NCI-H187 (cell line): Measurements from ENCODE around the gene CYP19A1.

Experiments
- DNase-seq, 2 experiments: peaks; one replicate each; lab custom pipeline; 2025; lab: John Stamatoyannopoulos, UW

The CYP19A1 gene

GRCh38 chr15:51338496-51338895, at the start of gene CYP19A1:
CYP19A1 (minus strand) TSS chr15:51338596; CDS start chr15:51242912, 95,684 bp downstream.
- no peak for DNase-seq

- DNase-seq: no peak
Observed at GRCh38 chr15:51387699-51388041, 49.3 kb upstream of the CYP19A1 start.

DNA sequence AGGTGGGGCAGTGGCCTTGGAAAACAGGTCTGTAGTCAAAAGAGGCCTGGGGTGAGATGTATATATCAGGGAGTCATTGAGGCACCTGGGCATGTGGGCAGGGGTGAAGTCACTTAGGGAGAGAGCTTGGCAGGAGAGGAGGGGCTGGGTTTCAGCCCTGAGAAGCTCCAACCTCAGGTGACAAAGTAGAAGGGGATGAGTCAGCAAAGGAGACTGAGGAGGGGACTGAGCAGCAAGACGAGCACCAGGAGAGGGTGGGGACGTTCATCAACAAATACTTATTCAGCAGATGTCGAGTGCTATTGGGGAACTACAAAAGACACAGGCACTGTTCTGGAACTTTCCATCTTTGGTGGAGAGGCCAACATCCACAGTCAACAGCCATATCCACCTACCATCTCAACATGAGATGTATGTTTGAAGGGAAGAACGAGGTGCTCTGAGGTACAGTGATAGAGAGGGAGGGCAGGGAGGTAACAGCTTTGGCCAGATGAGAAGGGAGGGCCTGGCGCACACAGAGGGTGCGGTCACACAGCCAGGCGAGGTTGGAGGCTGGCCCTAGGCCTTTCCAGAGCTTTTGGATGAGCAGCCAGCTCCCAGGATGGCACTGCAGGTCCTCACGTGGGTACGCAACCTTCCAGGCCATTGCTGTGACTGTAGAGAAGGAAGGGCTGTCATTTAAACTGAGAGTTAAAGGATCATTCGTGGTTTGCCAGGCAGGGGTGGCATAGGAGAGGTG, 48.7 kb upstream of the CYP19A1 start:
- DNase-seq: no peak

- no peak for DNase-seq
Observed at GRCh38 chr15:51386486-51386885, 48.1 kb upstream of the CYP19A1 start.

GRCh38 chr15:51386029-51386428, 47.6 kb upstream of the CYP19A1 start:
- DNase-seq: no peak

- no peak for DNase-seq
Observed at GRCh38 chr15:51382787-51383186, 44.4 kb upstream of the CYP19A1 start.

DNA sequence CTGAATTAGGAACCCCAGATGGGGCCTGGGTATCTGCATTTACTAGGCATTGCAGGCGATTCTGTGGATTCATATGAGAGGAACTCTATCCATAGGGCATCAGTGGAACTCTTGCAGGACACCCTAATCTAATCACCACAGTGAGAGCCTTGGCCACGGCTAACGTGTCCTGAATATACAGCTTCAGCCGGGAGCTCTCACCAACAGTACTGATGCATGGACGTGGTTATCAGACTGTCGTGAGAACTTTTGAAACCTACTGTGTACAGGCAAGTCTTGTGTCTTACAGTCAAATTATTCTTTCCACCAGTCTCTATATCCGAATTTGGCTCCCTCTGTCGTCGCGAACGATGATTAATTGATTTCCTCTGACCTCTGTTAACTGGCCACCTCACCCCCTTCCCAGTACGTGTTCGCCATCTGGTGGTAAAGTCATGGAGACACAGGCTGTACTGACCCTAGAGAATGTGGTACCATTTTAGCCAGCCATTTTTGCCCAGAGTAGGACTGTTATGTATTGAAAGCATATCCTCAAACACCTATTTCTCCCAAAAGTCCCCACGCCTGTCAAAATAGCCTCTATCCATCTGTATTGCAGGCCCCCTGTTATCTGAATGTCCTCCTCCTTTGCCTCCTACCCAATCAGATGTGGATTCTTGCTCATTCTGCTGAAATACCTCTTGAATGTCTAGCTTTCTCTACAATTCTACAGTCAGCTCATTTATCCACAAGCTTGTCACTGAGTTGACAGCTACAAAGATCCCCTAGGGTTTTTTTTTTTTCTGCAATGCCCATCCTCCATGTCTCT, 42.8 kb upstream of the CYP19A1 start:
- no peak for DNase-seq

DNA sequence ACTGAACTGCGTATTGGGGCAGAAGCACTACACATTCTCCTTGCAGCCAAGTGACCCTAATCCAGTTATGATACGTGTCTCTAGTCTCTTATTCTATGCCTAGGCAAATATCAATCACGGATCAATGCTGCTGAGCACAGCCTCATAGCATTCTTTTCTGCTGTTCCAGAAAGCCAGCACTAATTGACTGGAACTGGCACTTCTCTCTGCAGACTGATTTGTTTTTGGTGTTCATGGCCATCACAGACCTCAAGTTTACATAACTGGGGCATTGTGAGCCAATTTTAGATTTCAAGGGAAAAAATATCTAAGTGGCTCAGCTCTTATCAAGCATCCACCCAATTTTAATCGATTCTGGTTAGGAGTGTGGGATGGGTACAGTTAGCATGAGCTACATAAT, 41.0 kb upstream of the CYP19A1 start:
- no peak for DNase-seq

DNA sequence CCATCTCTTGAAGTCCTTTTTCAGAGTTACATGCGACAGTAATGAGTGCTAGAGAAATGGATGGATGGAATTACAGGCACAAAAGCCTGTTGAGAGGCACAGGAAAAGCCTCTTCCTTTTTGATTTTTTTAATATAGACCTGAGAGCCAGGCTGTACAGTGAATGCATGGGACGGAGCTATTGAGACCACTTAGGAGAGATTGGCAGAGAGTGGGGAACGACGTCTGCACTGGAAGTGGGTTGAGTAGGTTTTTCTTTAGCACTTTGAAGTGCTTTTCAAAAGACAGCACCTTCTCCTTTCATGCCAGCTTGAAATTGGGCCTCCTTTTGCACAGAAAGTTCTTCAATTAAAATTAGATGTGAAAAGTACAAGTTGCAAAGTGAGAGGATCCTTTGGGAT, 40.0 kb upstream of the CYP19A1 start:
- no peak for DNase-seq

GRCh38 chr15:51377038-51377786, 38.8 kb upstream of the CYP19A1 start:
- DNase-seq: no peak

DNA sequence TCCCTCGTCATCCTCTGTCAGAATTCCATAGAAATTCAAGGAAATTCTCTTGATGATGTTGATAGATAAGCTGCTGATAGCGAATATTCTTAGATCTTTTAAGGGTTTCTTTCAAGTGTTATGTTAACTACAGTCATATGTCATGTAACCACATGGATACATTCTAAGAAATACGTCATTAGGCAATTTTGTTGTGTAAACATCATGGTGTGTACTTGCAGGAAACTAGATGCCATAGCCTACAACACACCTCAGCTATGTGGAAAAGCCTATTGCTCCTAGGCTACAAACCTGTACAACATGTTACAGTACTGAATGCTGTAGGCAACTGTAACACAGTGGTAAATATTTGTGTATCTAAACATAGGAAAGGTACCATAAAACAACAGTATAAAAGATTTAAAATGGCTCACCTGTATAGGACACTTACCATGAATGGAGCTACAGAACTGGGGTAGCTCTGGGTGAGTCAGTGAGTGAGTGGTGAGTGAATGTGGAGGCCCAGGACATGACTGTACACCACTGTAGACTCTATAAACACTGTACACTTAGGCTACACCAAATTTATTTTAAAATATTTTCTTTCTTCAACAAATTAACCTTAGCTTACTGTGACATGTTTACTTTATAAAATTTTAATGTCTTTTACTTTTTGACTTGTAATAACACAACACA, 37.7 kb upstream of the CYP19A1 start:
- DNase-seq: no peak

DNA sequence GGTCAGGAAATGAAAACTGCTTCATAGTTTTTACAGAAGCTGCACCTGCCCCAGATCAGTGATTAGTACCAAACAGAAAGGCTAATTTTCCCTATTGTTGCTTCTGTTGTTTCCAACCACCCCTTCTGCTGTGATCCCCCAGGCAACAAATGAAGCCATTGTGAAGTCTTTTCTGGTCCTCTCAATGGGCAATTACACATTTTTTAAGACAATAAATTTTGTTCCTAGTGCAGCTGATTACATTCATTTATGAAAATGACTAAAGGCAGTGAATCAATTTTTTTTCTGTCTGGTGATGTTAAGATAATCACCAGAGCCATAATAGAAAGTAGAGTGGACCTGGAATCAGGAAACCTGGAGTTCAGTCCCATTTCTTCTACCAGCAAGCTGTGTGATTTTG, 35.7 kb upstream of the CYP19A1 start:
- no peak for DNase-seq

- DNase-seq: no peak
Observed at GRCh38 chr15:51371266-51371665, 32.9 kb upstream of the CYP19A1 start.

- DNase-seq: no peak
Observed at GRCh38 chr15:51369451-51369761, 31.0 kb upstream of the CYP19A1 start.

- DNase-seq: no peak
Observed at GRCh38 chr15:51368751-51369450, 30.5 kb upstream of the CYP19A1 start.

DNA sequence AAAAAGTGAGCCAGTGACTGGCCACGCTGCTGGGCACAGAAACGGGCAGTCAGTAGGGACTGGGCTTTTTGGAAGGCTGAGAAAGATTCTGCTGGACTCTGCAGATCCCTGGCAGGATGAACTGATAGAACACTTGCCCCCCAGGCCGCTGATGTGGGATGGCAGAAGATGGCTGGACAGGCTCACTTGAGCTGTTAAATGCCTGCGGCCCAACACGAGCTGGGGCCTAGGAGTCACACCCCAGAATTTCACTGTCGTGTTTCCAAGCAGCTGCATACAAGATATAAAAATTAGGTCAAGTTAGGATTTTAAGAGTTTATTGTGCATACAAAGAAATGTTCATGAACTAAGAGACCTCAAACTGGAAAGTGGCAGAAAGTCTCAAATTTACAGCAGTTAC, 29.9 kb upstream of the CYP19A1 start:
- DNase-seq: no peak

DNA sequence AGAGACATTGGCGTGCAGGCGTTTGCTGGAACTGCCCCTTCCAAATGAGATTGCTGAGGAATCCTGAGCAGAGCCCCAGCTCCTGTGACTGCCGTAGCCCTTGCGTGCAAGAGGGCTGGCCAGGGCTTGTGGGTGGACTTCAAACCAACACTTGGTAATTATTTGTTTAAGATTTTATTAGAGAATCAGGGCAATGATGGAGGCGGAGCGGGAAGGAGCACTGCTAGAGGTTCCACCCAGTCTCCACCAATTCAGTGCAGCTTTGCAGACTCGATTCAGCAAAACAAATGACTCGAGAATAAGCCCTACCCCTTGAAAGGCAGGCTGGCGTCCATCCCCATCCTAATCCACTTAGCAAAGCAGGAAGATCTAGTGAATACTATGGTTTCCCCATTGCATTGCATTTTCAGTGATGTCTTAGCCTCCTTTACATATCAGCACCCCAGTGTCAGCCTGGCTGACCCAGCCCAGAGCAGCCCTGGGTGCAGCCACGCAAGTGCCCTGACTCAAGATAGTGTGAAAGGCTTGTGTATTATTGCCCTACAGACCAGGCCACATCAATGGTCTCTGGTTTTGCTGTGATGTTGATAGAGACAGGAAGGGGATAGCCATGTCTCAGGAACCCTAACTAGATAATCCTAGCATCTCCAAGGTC, 29.1 kb upstream of the CYP19A1 start:
- DNase-seq: no peak

DNA sequence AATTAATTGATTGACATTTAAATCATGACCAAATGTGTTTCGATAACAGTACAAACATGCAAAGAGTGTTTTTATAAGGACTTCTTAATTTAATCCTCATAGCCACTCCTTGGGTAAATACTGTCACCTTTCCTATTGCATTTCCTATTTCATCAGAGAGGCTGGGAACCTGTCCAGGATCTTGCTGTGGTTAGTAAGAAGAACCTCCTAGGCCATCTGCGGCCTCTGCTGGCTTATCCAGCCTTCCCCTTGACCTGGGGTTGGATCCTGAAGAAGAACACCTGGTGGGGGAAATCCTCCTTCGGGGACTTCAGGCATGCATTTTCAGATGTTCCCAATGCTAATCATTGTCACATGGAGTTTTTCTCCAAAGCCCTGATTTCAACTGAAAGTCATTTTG, 28.5 kb upstream of the CYP19A1 start:
- DNase-seq: no peak

DNA sequence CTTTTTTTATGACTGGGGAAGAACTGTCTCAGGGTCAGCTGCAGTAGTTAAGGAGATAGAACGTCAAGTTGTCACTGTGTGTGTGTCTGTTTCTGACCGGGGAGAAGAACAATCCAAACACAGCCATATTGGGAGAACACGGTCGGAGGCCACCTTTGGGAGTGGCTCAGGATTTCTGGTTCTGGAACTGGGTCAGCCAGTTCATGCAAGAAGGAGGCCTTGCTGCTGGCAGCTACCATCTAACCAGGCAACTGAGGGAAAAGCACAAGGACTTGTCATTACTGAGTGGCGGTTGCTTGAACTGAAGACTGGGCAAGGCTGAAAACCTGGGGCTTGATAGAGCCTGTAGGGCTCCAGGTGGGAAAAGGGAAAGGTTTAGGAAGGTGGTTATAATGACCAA, 27.7 kb upstream of the CYP19A1 start:
- DNase-seq: no peak

GRCh38 chr15:51365417-51365816, 27.0 kb upstream of the CYP19A1 start:
- no peak for DNase-seq

GRCh38 chr15:51363383-51363782, 25.0 kb upstream of the CYP19A1 start:
- no peak for DNase-seq
